Testis (tissue), 2 donors: Measurements from ENCODE around the gene CEMP1.

Source experiments
- CTCF ChIP-seq, 3 experiments: fragments of 450-650 bp in 2 of 3; fragments of 200-600 bp in 1 of 3; sonication (generic) in 1 of 3; IDR thresholded peaks; one replicate each; pipeline ENCODE4 v1.5.1; 2016 to 2019; ENCODE audit warnings: antibody characterized with exemption in 3 of 3, mild to moderate bottlenecking in 2 of 3, moderate library complexity in 1 of 3
- POLR2A ChIP-seq: fragments of 450-650 bp; IDR thresholded peaks from one replicate; pipeline ENCODE4 v1.6.1; 2017; ENCODE audit warnings: antibody characterized with exemption, mild to moderate bottlenecking, moderate library complexity

GRCh38 chr16:2483939-2484897 lies 47.0 kb downstream of the CEMP1 start:
- TF ChIP-seq POLR2A (no peak), CTCF (IDR thresholded peaks at IDR 0.05) (no peak)
